Naive B cell (primary cell): ENCODE measurements around the gene PARN. TPM values are rescaled to one million over a fixed set of nuclear protein-coding genes. Genes with fewer than 3 reads are reported as not detected.
A peak's percentile ranks its signal among the peaks of the same experiment; 100 is the strongest.
"Not testable (repeated sequence)": the region's sequence is repeated elsewhere in the genome, so short reads cannot be mapped to it uniquely, and the experiment has no call there.

ENCODE experiments used
- ATAC-seq, 2 donors: fragments of 150-1000 bp; cut with Tn5 transposase; 2 replicates each; pipeline ENCODE4 v1.10.0; 2021; ENCODE audit warnings: low read depth in 2 of 2, mild to moderate bottlenecking in 2 of 2, moderate library complexity in 2 of 2
- DNase-seq: peaks from one replicate; pipeline ENCODE4 v3.0.0; 2022
- H3K27ac Mint-ChIP-seq, 6 donors: one replicate each; pipeline ENCODE4 v1.8.0; 2020 to 2022; ENCODE audit warnings: mild to moderate bottlenecking in 6 of 6, mixed read lengths in 6 of 6, moderate library complexity in 5 of 6, inconsistent platforms in 2 of 6
- H3K27me3 Mint-ChIP-seq, 3 donors: one replicate each; pipeline ENCODE4 v1.8.0; 2021 to 2022; ENCODE audit warnings: mixed read lengths in 3 of 3, mild to moderate bottlenecking in 1 of 3
- H3K36me3 Mint-ChIP-seq, 2 donors: one replicate each; pipeline ENCODE4 v1.8.0; 2020 to 2022; ENCODE audit warnings: mixed read lengths in 2 of 2, inconsistent platforms in 1 of 2, mild to moderate bottlenecking in 1 of 2
- H3K4me1 Mint-ChIP-seq, 3 donors: one replicate each; pipeline ENCODE4 v1.8.0; 2020 to 2022; ENCODE audit warnings: mixed read lengths in 3 of 3, inconsistent platforms in 1 of 3, mild to moderate bottlenecking in 1 of 3, moderate library complexity in 1 of 3
- H3K4me3 Mint-ChIP-seq, 8 donors: one replicate each; pipeline ENCODE4 v1.8.0; 2020 to 2022; ENCODE audit warnings: mild to moderate bottlenecking in 8 of 8, mixed read lengths in 8 of 8, moderate library complexity in 8 of 8, inconsistent platforms in 2 of 8
- H3K9me3 Mint-ChIP-seq, 7 donors: one replicate each; pipeline ENCODE4 v1.8.0; 2020 to 2022; ENCODE audit warnings: mixed read lengths in 7 of 7, mild to moderate bottlenecking in 5 of 7, inconsistent platforms in 2 of 7, moderate library complexity in 1 of 7
- polyA plus RNA-seq, 6 donors: library from polyadenylated mRNA; unstranded; fragments of 300-500 nt; fragmentation: Illumina TruSeq; gene quantifications; one replicate each; pipeline ENCODE4 v1.2.3, GENCODE V29; 2021; ENCODE audit warnings: low read depth in 6 of 6

PARN gene
- polyA plus RNA-seq, 6 donors from 2014 or later, result 43.7 to 64.7 (median 55.4) TPM

DNA sequence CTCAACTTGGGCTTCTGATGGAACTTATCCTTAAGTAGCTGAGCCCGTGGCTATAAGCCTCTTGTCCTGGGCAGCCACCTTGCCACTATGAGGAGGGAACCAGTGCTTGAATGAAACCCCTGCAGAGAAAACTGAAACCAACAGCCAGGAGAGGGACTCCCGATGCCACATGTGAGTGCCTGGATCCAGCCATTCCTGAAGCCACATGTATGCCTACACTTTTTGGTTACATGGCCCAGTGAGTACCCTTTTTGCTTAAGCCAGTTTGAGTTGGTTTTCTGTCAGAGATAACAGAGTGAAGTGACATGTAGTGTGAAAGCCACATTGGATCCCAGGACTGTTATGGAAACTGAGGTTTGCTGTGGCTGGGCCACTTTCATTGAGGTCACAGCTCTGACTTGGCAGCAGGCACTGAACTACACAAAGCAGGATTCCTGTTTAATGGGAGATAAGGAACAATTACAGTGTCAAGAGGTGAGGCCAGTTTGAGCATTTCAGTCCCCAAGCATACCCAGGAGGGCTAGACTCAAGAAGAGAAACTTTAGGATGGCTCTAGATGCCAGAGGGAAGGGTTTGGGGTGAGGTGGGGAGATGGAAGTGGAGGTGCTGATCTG, 222.2 kb downstream of the PARN start:
- peaks cover 0 to 5% (median 0%) of the 10 kb centered on the region in 3 donors for H3K27me3 Mint-ChIP-seq
- peak overlapping the region in 1 of 8 donors; percentile 19 for H3K4me3 Mint-ChIP-seq
- H3K36me3 Mint-ChIP-seq, result no peaks in the 10 kb centered on the region
- no peaks in the 10 kb centered on the region for H3K9me3 Mint-ChIP-seq
- DNase-seq, result no peak
- no peak for ATAC-seq
- H3K27ac Mint-ChIP-seq, result peak overlapping the region in 1 of 6 donors; percentile 13
- H3K4me1 Mint-ChIP-seq, result peaks cover 0 to 4% (median 2%) of the 10 kb centered on the region in 3 donors

- Mint-ChIP-seq H3K27me3 (peaks cover 0 to 6% (median 0%) of the 10 kb centered on the region in 3 donors), H3K4me3 (peak overlapping the region in 2 of 8 donors; percentile 12 to 71), H3K9me3 (no peaks in the 10 kb centered on the region)
Observed at GRCh38 chr16:14405611-14406537, 224.2 kb downstream of the PARN start.

GRCh38 chr16:14403001-14403389, 227.1 kb downstream of the PARN start:
- DNase-seq, H3K9me3 Mint-ChIP-seq, ATAC-seq, H3K4me3 Mint-ChIP-seq, H3K4me1 Mint-ChIP-seq, H3K36me3 Mint-ChIP-seq, H3K27me3 Mint-ChIP-seq: not testable (repeated sequence)
- H3K27ac Mint-ChIP-seq, result peak overlapping the region in 1 of 6 donors; percentile 58

More at GRCh38 chr16:14405611-14406537, 224.2 kb downstream of the PARN start:
- Mint-ChIP-seq H3K27ac (peak overlapping the region in 4 of 6 donors; percentile 14 to 84 (median 26)), H3K36me3 (no peaks in the 10 kb centered on the region), H3K4me1 (peaks cover 0 to 4% (median 2%) of the 10 kb centered on the region in 3 donors)
- DNase-seq (no peak), ATAC-seq (peak; percentile 46 to 75)

- H3K4me1 Mint-ChIP-seq, H3K9me3 Mint-ChIP-seq: not testable (repeated sequence)
Observed at GRCh38 chr16:14402114-14403000, 227.7 kb downstream of the PARN start.

GRCh38 chr16:14401711-14402061, 228.4 kb downstream of the PARN start:
- not testable (repeated sequence) for H3K4me1 Mint-ChIP-seq, H3K4me3 Mint-ChIP-seq, H3K27me3 Mint-ChIP-seq, H3K27ac Mint-ChIP-seq, DNase-seq, H3K9me3 Mint-ChIP-seq, H3K36me3 Mint-ChIP-seq, ATAC-seq

More at GRCh38 chr16:14402114-14403000, 227.7 kb downstream of the PARN start:
- H3K36me3 Mint-ChIP-seq, DNase-seq, H3K4me3 Mint-ChIP-seq, H3K27me3 Mint-ChIP-seq, ATAC-seq: not testable (repeated sequence)
- peak overlapping the region in 1 of 6 donors; percentile 58 for H3K27ac Mint-ChIP-seq

- not testable (repeated sequence) for H3K4me3 Mint-ChIP-seq, H3K27ac Mint-ChIP-seq, ATAC-seq, DNase-seq, H3K9me3 Mint-ChIP-seq, H3K27me3 Mint-ChIP-seq, H3K4me1 Mint-ChIP-seq, H3K36me3 Mint-ChIP-seq
Observed at GRCh38 chr16:14400978-14401710, 228.9 kb downstream of the PARN start.

DNA sequence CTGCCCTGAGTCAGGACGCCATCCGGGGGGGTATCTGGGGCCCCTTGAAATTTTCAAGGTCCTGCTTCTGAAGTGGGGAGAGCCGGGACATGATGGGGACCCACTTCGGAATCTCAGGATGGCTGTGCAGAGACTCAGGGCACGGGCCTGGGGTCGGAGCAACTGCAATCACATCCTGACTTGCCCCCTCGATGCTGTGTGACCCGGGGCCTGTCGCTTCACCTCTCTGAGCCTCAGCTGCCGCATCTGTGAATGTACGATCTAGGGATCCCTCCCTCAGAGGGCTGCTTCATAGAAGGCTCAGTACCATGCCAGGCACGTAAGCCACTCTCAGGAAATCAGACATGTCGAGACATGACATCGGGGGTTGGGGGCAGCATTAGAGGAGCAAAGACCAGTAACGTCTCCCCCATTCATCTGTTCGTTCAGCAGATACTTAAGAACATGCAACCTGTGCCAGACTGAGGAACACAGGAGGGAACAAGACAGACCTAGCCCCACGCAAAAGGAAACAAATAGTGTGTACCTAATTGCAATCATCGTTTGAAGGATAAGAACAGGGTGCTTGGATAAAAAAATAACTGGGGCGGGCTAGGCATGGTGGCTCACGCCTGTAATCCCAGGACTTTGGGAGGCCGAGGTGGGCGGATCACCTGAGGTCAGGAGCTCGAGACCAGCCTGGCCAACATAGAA, 229.6 kb downstream of the PARN start:
- no peaks in the 10 kb centered on the region for H3K4me1 Mint-ChIP-seq

GRCh38 chr16:14399378-14400284, 230.4 kb downstream of the PARN start:
- H3K4me1 Mint-ChIP-seq, result no peaks in the 10 kb centered on the region
- no peak for ATAC-seq
- H3K36me3 Mint-ChIP-seq, result no peaks in the 10 kb centered on the region
- peaks cover 0 to 9% (median 4%) of the 10 kb centered on the region in 3 donors for H3K27me3 Mint-ChIP-seq
- no peaks in the 10 kb centered on the region for H3K9me3 Mint-ChIP-seq
- no peak overlapping the region for H3K27ac Mint-ChIP-seq
- no peak for DNase-seq
- H3K4me3 Mint-ChIP-seq, result no peak overlapping the region

More for the DNA sequence above, 229.6 kb downstream of the PARN start:
- no peaks in the 10 kb centered on the region for H3K9me3 Mint-ChIP-seq
- DNase-seq (no peak), ATAC-seq (no peak)
- H3K27me3 Mint-ChIP-seq, result peaks cover 0 to 9% (median 4%) of the 10 kb centered on the region in 3 donors
- H3K36me3 Mint-ChIP-seq, result no peaks in the 10 kb centered on the region
- no peak overlapping the region for H3K4me3 Mint-ChIP-seq
- no peak overlapping the region for H3K27ac Mint-ChIP-seq

- no peaks in the 10 kb centered on the region for H3K4me1 Mint-ChIP-seq
- no peak for DNase-seq
Observed at GRCh38 chr16:14398014-14398717, 231.9 kb downstream of the PARN start.

DNA sequence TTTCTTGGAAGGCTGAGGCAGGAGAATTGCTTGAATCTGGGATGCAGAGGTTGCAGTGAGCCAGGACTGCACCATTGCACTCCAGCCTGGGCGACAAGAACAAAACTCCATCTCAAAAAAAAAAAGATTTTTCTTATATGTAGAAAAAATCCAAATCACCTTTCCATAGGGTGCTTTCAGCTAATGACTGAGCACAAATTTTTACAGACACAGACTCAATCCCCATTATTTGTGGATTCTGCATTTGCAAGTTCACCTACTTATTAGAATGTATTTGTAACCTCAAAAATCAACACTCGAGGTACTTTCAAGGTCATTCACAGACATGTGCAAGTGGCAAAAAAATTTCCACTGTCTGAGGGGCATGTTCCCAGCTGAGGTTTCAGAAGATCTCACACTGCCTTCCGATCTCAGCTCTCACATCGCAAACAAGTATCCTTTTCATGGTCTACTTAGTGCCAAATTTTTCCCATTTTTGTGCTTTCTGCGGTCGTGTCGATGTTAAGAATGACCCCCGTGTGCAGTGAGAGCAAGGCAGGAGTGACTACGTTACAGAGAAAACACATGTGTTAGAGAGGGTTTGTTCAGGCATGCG, 234.3 kb downstream of the PARN start:
- H3K36me3 Mint-ChIP-seq, H3K27me3 Mint-ChIP-seq, DNase-seq, H3K4me3 Mint-ChIP-seq, H3K9me3 Mint-ChIP-seq, H3K27ac Mint-ChIP-seq, H3K4me1 Mint-ChIP-seq, ATAC-seq: not testable (repeated sequence)

More at GRCh38 chr16:14398014-14398717, 231.9 kb downstream of the PARN start:
- no peak overlapping the region for H3K27ac Mint-ChIP-seq
- H3K4me3 Mint-ChIP-seq, result no peak overlapping the region
- H3K27me3 Mint-ChIP-seq, result peaks cover 0 to 4% (median 4%) of the 10 kb centered on the region in 3 donors
- no peaks in the 10 kb centered on the region for H3K9me3 Mint-ChIP-seq
- no peak for ATAC-seq
- H3K36me3 Mint-ChIP-seq, result no peaks in the 10 kb centered on the region

DNA sequence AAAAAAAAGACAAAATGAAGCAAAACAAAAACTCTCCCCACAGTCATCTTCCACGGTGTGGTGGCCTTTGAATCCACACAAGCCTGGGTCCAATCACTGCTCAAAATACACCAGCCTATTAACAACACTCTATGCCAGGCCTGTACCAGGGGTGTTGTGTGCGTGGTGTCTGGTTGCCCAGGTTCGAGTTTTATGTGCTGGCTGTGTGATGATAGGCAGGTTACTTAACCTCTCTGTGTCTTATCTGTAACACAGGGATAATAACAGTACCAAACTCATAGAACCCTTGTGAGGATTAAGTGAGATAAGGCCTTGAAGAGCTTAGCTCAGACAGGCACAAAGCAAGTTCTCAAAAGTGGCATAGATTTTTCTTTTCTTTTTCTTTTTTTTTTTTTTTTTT, 235.2 kb downstream of the PARN start:
- Mint-ChIP-seq H3K9me3 (no peaks in the 10 kb centered on the region), H3K27ac (no peak overlapping the region), H3K4me3 (no peak overlapping the region), H3K36me3 (no peaks in the 10 kb centered on the region), H3K4me1 (no peaks in the 10 kb centered on the region), H3K27me3 (peaks cover 0 to 4% (median 0%) of the 10 kb centered on the region in 3 donors)
- DNase-seq, result no peak
- no peak for ATAC-seq
